IPS DF 4.7 (cell line): ENCODE measurements around the gene TERB2.
"Not testable (repeated sequence)": the region's sequence is repeated elsewhere in the genome, so short reads cannot be mapped to it uniquely, and the experiment has no call there.

Experiments used
- DNase-seq: peaks from one replicate; pipeline ENCODE4 v3.0.0-alpha.2; 2013; ENCODE audit warnings: low spot score; ENCODE audit errors: extremely low read depth

TERB2 gene

DNA sequence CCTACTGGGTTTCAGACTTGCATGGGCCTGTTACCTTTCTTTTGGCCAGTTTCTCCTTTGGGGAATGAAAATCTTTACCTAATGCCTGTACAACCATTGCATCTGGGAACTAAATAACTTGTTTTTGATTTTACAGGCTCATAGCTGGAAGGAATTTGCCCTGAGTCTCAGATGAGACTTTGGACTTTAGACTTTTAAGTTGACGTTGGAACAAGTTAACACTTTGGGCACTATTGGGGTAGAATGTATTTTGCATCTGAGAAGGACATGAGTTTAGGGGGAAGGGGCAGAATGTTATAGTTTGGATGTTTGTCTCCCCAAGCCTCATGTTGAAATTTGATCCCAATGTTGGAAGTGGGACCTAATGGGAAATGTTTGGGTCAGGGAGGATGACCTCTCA lies 44.7 kb downstream of the TERB2 start:
- DNase-seq = not testable (repeated sequence)

DNA sequence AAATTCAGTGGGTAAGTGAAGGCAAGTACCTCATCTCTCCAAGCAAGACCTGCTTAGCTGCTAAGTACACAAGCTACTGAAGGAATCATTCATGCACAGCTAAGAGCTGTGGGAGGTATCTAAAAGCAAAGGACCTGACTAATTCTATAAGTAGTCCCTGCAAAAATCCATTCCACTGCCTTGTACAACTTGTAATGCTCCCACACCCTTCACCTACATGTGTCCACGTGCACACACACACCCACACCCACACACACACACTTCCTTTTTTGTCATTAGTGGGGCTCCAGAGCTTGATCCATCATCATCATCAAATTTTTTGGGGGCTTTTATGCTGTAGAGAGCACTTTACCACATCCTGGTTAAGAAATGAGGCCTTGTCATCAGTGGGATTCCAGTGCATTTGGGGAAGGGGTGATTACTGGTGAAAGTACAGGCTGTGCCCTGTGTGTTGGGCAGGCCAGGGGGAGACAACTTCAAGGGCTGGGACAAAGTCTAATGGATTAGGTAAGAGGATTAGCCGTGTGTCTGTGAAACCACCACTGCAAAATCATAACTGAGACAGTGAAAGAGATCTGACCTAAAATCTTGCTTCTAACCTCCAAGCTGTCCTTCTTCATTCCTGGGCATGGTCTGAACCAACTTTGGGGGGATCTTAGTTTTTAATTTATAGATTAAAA lies 47.4 kb downstream of the TERB2 start:
- not testable (repeated sequence) for DNase-seq

DNA sequence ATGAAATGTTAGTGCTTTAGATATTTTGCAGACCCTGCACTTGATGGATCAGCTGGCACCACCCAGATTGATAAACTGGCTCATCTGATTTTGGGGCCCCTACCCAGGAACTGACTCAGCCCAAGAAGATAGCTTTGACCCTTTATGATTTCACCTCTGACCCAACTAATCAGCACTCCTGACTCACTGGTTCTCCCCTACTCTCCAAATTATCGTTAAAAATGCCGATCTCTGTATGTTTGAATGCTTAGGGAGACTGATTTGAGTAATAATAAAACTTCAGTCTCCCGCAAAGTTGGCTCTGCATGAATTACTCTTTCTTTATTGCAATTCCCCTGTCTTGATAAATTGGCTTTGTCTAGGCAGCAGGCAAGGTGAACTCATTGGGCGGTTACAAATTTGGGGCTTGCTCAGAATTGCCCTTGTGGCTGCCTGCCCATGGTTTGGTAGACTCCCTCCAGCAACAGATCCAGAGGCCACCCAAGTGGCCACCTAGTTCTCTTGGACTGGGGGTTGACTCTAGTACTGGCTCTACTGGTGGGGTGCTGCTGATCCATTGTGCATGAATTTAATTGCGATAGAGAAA lies 48.2 kb downstream of the TERB2 start:
- DNase-seq = not testable (repeated sequence)

DNA sequence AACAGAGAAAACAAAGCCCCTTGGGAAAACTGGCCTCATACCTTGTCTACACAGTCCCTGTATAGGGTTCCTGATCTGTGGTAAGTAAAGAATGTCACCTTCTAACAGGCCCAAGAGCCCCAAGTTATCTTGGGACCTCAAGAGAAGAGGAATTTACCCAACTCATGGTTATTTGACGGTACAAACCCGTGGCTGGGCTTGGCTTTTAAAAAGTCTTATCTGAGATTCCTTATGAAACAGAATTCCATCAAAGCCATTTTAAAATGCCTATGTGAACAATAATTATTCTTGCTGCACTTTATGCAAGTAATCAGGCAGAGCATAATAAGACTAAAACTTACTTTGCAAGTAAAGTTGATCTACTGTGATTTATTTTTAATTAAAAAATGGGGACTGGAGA lies 52.6 kb downstream of the TERB2 start:
- DNase-seq = no peak

DNA sequence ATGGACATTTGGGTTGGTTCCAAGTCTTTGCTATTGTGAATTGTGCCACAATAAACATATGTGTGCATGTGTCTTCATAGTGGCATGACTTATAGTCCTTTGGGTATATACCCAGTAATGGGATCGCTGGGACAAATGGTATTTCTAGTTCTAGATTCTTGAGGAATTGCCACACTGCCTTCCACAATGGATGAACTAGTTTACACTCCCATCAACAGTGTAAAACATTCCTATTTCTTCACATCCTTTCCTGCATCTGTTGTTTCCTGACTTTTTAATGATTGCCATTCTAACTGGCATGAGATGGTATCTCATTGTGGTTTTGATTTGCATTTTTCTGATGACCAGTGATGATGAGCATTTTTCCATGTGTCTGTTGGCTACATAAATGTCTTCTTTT lies 58.6 kb downstream of the TERB2 start:
- not testable (repeated sequence) for DNase-seq

DNA sequence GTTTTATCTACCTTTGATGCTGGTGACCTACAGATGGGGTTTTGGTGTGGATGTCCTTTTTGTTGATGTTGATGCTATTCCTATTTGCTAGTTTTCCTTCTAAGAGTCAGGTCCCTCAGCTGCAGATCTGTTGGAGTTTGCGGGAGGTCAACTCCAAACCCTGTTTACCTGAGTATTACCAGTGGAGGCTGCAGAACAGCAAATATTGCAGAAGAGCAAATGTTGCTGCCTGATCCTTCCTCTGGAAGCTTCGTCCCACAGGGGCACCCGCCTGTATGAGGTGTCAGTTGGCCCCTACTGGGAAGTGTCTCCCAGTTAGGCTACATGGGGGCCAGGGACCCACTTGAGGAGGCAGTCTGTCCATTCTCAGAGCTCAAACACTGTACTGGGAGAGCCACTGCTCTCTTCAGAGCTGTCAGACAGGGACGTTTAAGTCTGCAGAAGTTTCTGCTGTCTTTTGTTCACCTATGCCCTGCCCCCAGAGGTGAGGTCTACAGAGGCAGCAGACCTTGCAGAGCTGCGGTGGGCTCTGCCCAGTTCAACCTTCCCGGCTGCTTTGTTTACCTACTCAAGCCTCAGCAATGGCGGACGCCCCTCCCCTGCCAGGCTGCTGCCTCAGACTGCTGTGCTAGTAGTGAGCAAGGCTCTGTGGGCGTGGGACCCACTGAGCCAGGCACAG lies 63.9 kb downstream of the TERB2 start:
- not testable (repeated sequence) for DNase-seq

DNA sequence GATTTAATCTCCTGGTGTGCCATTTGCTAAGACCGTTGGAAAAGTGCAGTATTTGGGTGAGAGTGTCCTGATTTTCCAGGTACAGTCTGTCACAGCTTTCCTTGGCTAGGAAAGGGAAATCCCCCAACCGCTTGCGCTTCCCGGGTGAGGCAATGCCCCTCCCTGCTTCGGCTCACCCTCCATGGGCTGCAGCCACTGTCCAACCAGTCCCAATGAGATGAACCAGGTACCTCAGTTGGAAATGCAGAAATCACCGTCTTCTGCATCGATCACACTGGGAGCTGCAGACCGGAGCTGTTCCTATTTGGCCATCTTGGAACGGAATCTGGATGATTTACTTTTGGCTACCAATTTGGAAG lies 64.4 kb downstream of the TERB2 start:
- not testable (repeated sequence) for DNase-seq

DNA sequence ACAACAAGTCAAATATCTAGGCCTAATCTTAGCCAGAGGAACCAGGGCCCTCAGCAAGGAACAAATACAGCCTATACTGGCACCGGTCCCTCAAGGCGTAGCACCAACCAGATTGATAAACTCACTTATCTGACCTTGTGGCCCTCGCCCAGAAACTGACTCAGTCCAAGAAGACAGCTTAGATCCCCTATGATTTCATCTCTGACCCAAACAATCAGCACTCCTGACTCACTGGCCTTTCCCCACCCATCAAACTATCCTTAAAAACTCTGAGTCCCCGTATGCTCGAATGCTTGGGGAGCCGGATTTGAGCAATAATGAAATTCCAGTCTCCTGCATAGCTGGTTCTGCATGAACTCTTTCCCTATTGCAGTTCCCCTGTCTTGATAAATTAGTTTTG lies 64.9 kb downstream of the TERB2 start:
- no peak for DNase-seq

DNA sequence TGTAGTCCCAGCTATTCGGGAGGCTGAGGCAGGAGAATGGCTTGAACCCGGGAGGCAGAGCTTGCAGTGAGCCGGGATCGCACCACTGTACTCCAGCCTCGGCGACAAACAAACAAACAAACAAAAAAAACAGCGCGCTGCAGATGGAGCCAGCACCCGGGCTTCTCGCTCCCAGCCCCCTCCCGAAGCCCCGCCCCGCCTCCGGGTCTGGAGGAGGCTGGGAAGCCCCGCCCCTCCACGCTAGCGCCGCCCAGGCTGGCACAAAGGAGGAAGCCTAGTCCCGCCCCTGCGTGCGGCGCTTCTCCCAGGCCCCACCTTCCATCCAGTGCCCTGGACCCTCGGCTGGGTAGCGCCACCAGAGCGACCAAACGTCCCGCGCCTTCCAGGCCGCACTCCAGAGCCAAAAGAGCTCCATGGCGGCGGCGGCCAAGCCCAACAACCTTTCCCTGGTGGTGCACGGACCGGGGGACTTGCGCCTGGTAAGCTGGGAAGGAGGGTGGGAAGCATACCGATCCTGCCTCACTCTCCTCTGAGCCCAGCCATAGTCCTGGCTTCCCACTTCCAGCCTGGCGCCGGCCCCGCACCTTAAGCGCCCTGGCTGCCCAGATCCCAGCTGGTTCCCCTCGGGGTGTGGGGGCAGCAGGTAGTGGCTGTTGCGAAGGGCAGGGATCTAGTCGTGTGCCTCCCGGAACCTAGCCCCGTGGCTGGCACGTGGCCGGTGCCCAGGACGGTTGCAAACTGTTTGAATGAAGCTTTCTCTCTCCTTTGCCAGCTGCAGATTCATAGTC lies 66.6 kb downstream of the TERB2 start, which contains the start of gene SORD:
Gene SORD (plus strand): TSS at position 325 of the 788 bp plus-strand sequence. CDS start 89 bp downstream, at position 414.
- peak; percentile 58 for DNase-seq

DNA sequence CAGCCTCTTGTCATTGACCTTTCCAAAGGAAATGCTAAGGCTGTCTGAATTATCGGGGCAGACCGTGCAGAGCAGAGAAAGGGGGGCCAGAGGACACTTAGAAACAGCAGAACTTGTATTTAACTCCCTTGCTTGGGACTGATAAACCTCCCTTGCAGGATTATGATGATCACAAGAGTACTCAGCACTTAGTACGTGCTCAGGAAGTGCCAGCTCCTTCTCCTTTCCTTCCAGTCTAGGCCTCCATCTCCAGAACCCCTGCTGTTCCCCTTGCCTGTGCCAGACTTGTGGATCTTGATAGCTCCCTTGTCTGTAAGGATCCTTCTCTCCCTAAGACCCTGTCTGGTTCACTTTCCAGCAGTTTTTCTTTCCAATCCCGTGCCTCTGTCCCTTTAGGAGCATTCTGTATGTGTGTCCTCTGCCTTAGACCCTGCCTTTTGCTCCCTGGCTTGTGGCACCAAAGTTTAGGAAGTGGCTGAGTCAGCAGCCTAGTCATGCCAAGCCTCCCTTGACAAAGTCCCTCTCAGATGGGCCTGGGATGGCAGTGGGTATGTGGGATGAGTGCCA lies 67.3 kb downstream of the TERB2 start:
- DNase-seq = no peak

DNA sequence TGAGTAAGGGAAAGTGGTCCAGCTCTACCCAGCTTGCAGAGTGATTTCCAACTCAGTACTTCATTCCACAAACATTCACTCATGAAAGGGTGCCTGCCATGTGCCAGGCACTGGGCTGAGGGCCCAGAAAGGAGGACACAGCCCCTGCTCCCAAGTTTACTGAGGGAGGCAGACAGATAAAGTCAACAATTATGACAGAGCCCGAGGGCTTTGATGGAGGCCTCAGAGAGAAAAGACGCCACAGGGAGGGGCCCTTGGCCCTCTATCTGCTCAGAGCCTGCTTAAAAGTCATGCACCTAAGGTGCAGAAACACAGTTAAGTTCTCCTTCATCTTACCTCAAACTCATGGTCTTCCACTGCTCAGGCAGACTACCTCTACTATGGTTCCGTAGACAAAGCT lies 68.2 kb downstream of the TERB2 start:
- DNase-seq = not testable (repeated sequence)

DNA sequence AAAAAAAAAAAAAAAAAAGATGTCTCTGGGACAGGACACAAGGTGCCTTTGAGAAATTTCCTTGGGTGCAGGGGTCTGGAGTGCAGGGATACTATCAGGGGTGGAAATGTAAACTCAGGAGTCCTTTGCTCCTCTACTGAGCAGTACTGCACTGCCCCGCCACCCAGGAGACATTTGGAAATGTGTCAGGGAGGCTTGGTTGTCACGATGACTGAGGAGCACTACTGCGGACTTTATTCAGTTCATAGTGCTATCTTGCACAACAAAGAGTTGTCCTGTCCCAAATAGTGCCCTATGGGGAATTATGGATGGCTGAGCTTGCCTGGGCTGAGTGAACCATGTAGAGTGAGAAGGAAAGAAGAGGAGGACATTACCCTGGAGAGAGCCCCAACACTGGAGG lies 69.1 kb downstream of the TERB2 start:
- not testable (repeated sequence) for DNase-seq

DNA sequence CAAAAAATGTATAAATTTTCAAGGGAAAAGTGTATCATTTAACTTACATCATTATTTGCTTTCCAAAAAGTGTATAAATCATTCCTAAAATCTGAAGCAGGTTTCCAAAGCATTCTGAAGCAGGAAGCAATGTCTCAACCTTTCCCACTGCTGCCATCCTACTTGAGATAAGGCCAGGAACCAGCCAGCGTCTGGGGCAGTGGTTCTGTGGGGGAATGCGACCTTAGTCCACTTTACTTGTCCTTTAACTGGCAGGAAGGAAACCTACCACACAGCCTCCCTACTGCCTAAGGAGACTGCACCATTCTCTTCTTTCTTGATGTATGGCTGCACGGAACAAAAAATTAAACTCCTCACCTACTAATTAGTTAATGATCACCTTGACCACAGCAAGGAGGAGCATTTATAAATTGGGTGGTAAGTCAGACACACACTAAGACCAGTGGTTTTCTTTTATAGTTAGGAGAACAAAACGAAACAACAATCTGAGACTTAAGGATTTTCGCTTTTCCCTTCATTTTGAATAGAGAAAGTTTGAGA lies 70.2 kb downstream of the TERB2 start:
- DNase-seq = no peak

DNA sequence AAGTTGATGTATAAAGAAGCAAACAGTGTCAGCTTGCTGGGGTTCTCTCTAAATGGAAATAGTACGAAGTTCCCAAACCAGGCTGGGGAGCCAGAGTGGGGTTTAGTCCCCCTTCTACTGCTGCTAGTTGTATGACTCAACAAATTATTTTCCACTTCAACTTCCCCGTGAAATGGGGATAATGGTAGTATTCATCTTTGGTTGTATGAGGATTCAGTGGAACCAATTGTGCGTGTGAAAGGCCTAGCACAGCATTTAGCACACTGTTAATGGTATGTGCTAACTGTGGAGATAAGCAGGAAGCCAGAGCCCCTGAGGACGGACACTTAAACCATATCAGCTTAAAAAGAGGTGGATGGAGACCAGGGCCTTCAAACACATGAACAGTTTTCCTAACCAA lies 70.7 kb downstream of the TERB2 start:
- no peak for DNase-seq
